Measurements from ENCODE around the gene TBC1D22A. TPM values are rescaled to one million over a fixed set of nuclear protein-coding genes. Genes with fewer than 3 reads are reported as not detected.
A peak's percentile ranks its signal among the peaks of the same experiment; 100 is the strongest.

The TBC1D22A gene
- total RNA-seq, 4 donors from 2014 or later, result 16.2 to 22.2 (median 17.8) TPM

DNA sequence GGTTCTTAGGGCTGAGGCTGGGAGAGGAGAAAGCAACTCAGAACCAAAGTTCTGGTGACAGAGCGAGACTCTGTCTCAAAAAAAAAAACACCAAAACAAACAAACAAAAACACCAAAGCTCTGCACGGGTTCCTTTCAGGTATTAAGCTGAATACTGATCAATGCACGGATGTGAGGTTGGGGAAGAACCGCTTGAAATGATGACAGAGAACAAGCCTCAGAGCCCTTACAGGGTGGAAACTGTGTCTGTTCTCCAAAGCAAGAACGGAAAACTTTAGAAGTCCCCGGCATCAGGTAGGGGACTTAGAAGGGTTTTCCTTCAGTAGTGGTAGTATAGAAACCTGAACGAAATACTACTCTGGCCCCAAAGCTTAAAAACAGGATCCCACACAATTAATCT lies 260.0 kb downstream of the TBC1D22A start:
- Histone ChIP-seq H3K4me3 (no peak overlapping the region), H3K4me1 (peaks cover 0 to 4% (median 0%) of the 10 kb centered on the region in 3 donors), H3K27ac (no peak overlapping the region), H3K9me3 (no peaks in the 10 kb centered on the region), H3K27me3 (no peaks in the 10 kb centered on the region), H3K36me3 (peaks cover 0 to 7% of the 10 kb centered on the region in 2 donors)
- WGBS, 2 donors (ENCODE audit: low coverage in 1 of 2), result 96 to 99% methylated on average over 3 to 7 of the region's 7 CpGs
- no peak for TF ChIP-seq POLR2AphosphoS5 (IDR thresholded peaks at IDR 0.05)
- TF ChIP-seq POLR2A (IDR thresholded peaks at IDR 0.05), result no peak
- no peak for TF ChIP-seq EP300 (IDR thresholded peaks at IDR 0.05)
- TF ChIP-seq, protein P1, sequence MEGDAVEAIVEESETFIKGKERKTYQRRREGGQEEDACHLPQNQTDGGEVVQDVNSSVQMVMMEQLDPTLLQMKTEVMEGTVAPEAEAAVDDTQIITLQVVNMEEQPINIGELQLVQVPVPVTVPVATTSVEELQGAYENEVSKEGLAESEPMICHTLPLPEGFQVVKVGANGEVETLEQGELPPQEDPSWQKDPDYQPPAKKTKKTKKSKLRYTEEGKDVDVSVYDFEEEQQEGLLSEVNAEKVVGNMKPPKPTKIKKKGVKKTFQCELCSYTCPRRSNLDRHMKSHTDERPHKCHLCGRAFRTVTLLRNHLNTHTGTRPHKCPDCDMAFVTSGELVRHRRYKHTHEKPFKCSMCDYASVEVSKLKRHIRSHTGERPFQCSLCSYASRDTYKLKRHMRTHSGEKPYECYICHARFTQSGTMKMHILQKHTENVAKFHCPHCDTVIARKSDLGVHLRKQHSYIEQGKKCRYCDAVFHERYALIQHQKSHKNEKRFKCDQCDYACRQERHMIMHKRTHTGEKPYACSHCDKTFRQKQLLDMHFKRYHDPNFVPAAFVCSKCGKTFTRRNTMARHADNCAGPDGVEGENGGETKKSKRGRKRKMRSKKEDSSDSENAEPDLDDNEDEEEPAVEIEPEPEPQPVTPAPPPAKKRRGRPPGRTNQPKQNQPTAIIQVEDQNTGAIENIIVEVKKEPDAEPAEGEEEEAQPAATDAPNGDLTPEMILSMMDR (IDR thresholded peaks at IDR 0.05), result no peak
- no peak for ATAC-seq

DNA sequence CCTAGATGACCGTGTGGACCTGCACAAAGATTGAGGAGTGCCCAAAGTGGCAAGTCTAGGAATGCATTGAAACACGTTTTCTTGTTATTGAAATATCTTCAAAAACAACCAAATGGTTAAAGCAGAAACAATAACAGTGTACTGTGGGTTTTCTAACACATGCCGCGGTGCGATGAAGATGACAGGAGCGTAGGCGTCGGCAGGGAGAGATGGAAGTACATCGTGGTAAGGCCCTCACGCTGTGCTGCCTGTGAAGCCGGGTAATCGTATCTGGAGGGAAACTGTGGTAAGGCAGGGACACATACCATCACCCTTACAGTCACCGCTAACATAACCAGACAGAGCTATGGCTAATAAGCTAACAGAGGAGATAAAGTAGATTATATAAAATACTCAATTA lies 261.4 kb downstream of the TBC1D22A start:
- no peaks in the 10 kb centered on the region for H3K9me3 ChIP-seq
- peaks cover 0 to 7% of the 10 kb centered on the region in 2 donors for H3K36me3 ChIP-seq
- no peak overlapping the region for H3K27ac ChIP-seq
- TF ChIP-seq POLR2A (IDR thresholded peaks at IDR 0.05), result no peak
- no peak for TF ChIP-seq POLR2AphosphoS5 (IDR thresholded peaks at IDR 0.05)
- no peak for TF ChIP-seq EP300 (IDR thresholded peaks at IDR 0.05)
- TF ChIP-seq, protein P1 (IDR thresholded peaks at IDR 0.05), result no peak
- 91 to 95% methylated on average over 7 to 13 of the region's 13 CpGs for WGBS, 2 donors (ENCODE audit: low coverage in 1 of 2)
- no peak for ATAC-seq
- H3K4me1 ChIP-seq, result peaks cover 0 to 4% (median 0%) of the 10 kb centered on the region in 3 donors
- no peak overlapping the region for H3K4me3 ChIP-seq
- H3K27me3 ChIP-seq, result no peaks in the 10 kb centered on the region

DNA sequence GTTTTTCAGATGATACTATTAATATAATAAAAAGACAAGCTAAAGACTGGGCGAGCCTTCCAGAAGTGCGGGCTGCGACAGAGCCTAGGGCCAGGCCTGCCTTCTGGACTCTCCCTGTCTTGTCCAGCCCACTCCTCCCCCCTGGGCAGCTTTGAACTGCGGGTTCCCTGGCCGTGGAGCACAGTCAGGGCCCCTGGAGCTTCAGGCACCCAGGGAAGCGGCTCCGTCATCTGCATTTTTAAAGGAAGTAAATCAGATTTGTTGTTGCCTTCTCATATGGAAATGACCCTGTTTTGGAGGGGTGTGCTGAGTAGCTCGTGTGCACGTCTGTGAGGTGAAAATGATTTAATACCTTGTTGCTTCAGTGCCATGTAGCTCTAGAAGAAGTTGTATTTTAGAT lies 265.3 kb downstream of the TBC1D22A start:
- no peaks in the 10 kb centered on the region for H3K27me3 ChIP-seq
- no peak for ATAC-seq
- WGBS, 2 donors (ENCODE audit: low coverage in 1 of 2), result 76 to 85% methylated on average over 4 of the region's 9 CpGs
- no peaks in the 10 kb centered on the region for H3K9me3 ChIP-seq
- peaks cover 0 to 7% of the 10 kb centered on the region in 2 donors for H3K36me3 ChIP-seq
- H3K4me1 ChIP-seq, result peaks cover 0 to 23% (median 4%) of the 10 kb centered on the region in 3 donors
- no peak overlapping the region for H3K4me3 ChIP-seq
- H3K27ac ChIP-seq, result no peak overlapping the region
- TF ChIP-seq POLR2A (IDR thresholded peaks at IDR 0.05), result no peak

DNA sequence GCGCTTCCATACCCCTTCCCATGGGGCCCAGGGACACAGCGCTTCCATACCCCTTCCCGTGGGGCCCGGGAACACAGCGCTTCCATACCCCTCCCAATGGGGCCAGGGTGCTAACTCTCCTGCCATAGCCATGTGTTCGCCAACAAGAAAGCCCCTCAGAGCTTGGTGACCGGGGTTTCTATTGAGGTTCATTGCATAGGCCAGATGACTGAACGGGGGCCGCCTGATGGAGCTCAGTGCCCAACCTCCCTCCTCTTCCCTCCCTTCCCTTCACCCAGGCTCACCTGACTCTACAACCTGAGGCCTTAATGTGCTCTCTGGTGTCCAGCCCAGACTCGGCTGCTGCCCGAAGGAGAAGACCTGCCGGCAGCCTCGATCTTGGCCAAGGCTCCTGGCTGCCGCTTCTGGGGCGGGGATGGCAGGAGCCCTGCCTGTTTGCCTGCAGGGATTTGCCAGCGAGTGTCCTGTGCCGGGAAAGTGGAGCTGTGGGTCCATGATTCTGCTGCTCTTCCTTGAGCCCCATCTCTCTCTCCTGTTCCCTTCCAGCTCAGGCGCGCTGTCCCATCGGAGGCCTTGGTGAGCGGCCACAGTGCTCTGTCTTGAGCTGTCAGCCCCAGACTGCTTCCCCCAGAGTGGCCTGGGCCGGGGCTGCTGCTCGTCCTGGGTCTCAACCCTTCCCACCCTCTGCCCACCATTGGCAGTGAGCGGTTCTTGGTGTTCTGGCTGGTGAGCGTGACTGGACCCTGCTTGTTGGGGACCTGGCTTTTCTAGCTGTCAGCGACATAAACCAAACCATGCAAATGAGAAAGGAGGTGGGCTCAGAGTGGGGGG lies 267.0 kb downstream of the TBC1D22A start:
- WGBS, 2 donors (ENCODE audit: low coverage in 1 of 2), result 73 to 97% methylated on average over 6 to 8 of the region's 26 CpGs

DNA sequence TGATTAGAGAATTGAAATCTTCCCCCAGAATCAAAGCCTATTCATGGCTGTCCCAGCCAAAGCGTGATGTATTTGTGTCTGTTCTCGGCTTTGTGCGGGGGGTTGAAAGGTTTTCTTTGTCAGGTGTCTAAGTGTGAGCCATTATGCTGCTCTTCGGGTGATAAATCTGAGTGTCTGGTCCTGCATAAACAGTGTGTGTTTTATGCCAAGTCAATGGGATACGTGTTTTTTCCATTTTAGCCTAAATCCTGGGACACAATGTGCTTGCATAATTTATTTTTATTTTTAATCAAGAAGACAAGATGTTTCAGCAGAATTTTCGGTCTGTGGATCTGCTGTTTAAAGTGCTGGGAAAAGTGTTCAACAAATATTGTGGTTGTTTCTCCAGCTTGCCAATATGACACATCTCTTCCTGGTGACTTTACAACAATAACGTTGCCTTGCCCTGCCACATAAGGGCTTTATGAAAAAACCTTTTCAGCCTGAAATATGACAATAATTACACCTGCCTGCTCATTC lies 267.8 kb downstream of the TBC1D22A start:
- peak; percentile 26 for ATAC-seq
- Histone ChIP-seq H3K9me3 (no peaks in the 10 kb centered on the region), H3K36me3 (no peaks in the 10 kb centered on the region), H3K4me3 (no peak overlapping the region), H3K27me3 (no peaks in the 10 kb centered on the region), H3K27ac (peak overlapping the region in 3 of 4 donors; percentile 2 to 50 (median 35)), H3K4me1 (peaks cover 0 to 30% (median 4%) of the 10 kb centered on the region in 3 donors)
- no peak for TF ChIP-seq EP300 (IDR thresholded peaks at IDR 0.05)
- TF ChIP-seq POLR2AphosphoS5 (IDR thresholded peaks at IDR 0.05), result peak; percentile 30
- TF ChIP-seq POLR2A (IDR thresholded peaks at IDR 0.05), result no peak
- 47 to 56% methylated on average over 6 to 7 of the region's 7 CpGs for WGBS, 2 donors (ENCODE audit: low coverage in 1 of 2)

More for the DNA sequence above, 267.0 kb downstream of the TBC1D22A start:
- no peak for TF ChIP-seq POLR2AphosphoS5 (IDR thresholded peaks at IDR 0.05)
- no peak for TF ChIP-seq POLR2A (IDR thresholded peaks at IDR 0.05)
- TF ChIP-seq EP300 (IDR thresholded peaks at IDR 0.05), result no peak
- TF ChIP-seq, protein P1 (IDR thresholded peaks at IDR 0.05), result no peak
- H3K36me3 ChIP-seq, result no peaks in the 10 kb centered on the region
- no peaks in the 10 kb centered on the region for H3K9me3 ChIP-seq
- H3K4me3 ChIP-seq, result no peak overlapping the region
- H3K27me3 ChIP-seq, result no peaks in the 10 kb centered on the region
- ATAC-seq, result no peak
- H3K27ac ChIP-seq, result peak overlapping the region in 2 of 4 donors; percentile 35 to 50
- peaks cover 0 to 23% (median 4%) of the 10 kb centered on the region in 3 donors for H3K4me1 ChIP-seq

Measured in gastroesophageal sphincter (tissue), 4 donors.